Astrocyte (in vitro differentiated cells and primary cell): Measurements from ENCODE around the gene PCDH12.

Experiments
- CTCF ChIP-seq: IDR thresholded peaks from 2 replicates; pipeline ENCODE4 v1.5.1; 2011; ENCODE audit warnings: low read depth, mild to moderate bottlenecking, inconsistent platforms, low read length, moderate library complexity; ENCODE audit not compliant: insufficient read depth
- EZH2 ChIP-seq: IDR thresholded peaks from 2 replicates; pipeline ENCODE4 v1.6.1; 2012; ENCODE audit warnings: mild to moderate bottlenecking, low read length, inconsistent platforms; ENCODE audit not compliant: insufficient read depth

- TF ChIP-seq CTCF: no peak
- no peak for TF ChIP-seq EZH2
These were observed 51.5 kb downstream of the PCDH12 start for GRCh38 chr5:141906517-141906916.
